Transverse colon (tissue), 4 donors: ENCODE results near the gene TGOLN2. TPM values are rescaled to one million over a fixed set of nuclear protein-coding genes. Genes with fewer than 3 reads are reported as not detected.

Experiments
- DNase-seq: peaks from one replicate; pipeline ENCODE4 v3.0.0-alpha.2; 2019
- H3K27ac ChIP-seq, 4 donors: fragments of 200-600 bp; sonication (generic); 2 replicates each; pipeline ENCODE4 v1.5.1; 2016 to 2018; ENCODE audit warnings: inconsistent platforms in 4 of 4
- H3K27me3 ChIP-seq: fragments of 200-600 bp; sonication (generic); 2 replicates; pipeline ENCODE4 v1.5.1; 2017; ENCODE audit warnings: inconsistent platforms
- H3K36me3 ChIP-seq, 4 donors: fragments of 200-600 bp; sonication (generic); 2 replicates each; pipeline ENCODE4 v1.5.1; 2017 to 2019; ENCODE audit warnings: inconsistent platforms in 4 of 4
- H3K4me1 ChIP-seq, 4 donors: fragments of 200-600 bp; sonication (generic); 2 replicates each; pipeline ENCODE4 v1.5.1; 2017 to 2020; ENCODE audit warnings: inconsistent platforms in 4 of 4
- H3K4me3 ChIP-seq, 4 donors: fragments of 200-600 bp; sonication (generic); 1 replicate in 1 of 4; 2 replicates in 3 of 4; pipeline versions ENCODE4 v1.5.1 to v1.6.1; 2017 to 2019; ENCODE audit warnings: inconsistent platforms in 4 of 4
- H3K9me3 ChIP-seq, 2 donors: fragments of 200-600 bp; sonication (generic); 2 replicates each; pipeline ENCODE4 v1.5.1; 2017 to 2019; ENCODE audit warnings: inconsistent platforms in 2 of 2
- CTCF ChIP-seq, 5 experiments: fragments of 200-600 bp in 3 of 5; fragments of 450-650 bp in 2 of 5; sonication (generic) in 3 of 5; IDR thresholded peaks; 1 replicate in 2 of 5; 2 replicates in 3 of 5; pipeline ENCODE4 v1.5.1; 2016 to 2017; ENCODE audit warnings: antibody characterized with exemption in 5 of 5, inconsistent platforms in 3 of 5, mild to moderate bottlenecking in 2 of 5, moderate library complexity in 1 of 5
- EP300 ChIP-seq: sonication (generic); formaldehyde crosslinking; IDR thresholded peaks from one replicate; pipeline ENCODE4 v1.6.1; 2017; ENCODE audit warnings: antibody characterized with exemption, low read depth
- POLR2A ChIP-seq: fragments of 450-650 bp; IDR thresholded peaks from one replicate; pipeline ENCODE4 v1.6.1; 2016; ENCODE audit warnings: antibody characterized with exemption, mild to moderate bottlenecking, moderate library complexity
- POLR2AphosphoS5 ChIP-seq, 3 donors: sonication (generic); formaldehyde crosslinking; IDR thresholded peaks; one replicate each; pipeline ENCODE4 v1.6.1; 2016; ENCODE audit warnings: antibody characterized with exemption in 3 of 3
- WGBS, 2 donors: methylation state at CpG; one replicate each; pipeline ENCODE4 v1.1.5; 2018; ENCODE audit warnings: low coverage in 1 of 2; 5-methylcytosine and 5-hydroxymethylcytosine counted together
- in situ Hi-C, 4 donors: fragments of 200-750 bp; cut with MboI; loops; one replicate each; pipeline versions ENCODE4 v1.15.0 to v1.15.1; 2017; ENCODE audit warnings: low sequenced_read_pairs in 3 of 4, low pct_ligation_motif_present in 1 of 4, low pct_unique_long_range_greater_than_20kb in 1 of 4
- intact Hi-C: fragments of 100-400 bp; cut with DNase I; formaldehyde crosslinking; loops from one replicate; pipeline ENCODE4 v1.15.1; 2023; ENCODE audit warnings: low total_unique reads
- total RNA-seq, 4 donors: library from RNA; depleted of rRNA; stranded (reverse); fragments of >200 nt; gene quantifications; one replicate each; pipeline ENCODE4 v1.1.0, GENCODE V29; 2016

TGOLN2 gene
- total RNA-seq, 4 donors from 2014 or later, result 113 to 234 (median 232) TPM

- H3K9me3 ChIP-seq, result no peaks in the 10 kb centered on the region
- no peaks in the 10 kb centered on the region for H3K36me3 ChIP-seq
- H3K27me3 ChIP-seq, result no peaks in the 10 kb centered on the region
- 71 to 87% methylated on average over 9 to 14 of the region's 14 CpGs for WGBS, 2 donors
- no peak overlapping the region for H3K4me3 ChIP-seq
- intact Hi-C loops, result no loop called here
- no peak for TF ChIP-seq CTCF (IDR thresholded peaks at IDR 0.05)
- H3K4me1 ChIP-seq, result peaks cover 0 to 36% (median 14%) of the 10 kb centered on the region in 4 donors
- peak overlapping the region; percentile 30 to 70 (median 57) for H3K27ac ChIP-seq
- DNase-seq, result no peak
- in situ Hi-C loops, result loop anchor here in 2 of 4 donors (25.0 kb wide), 2 partner anchors 139 to 339 kb away; partner anchors contain the start of gene TCF7L1 (in 1 of the 2)
Measured at GRCh38 chr2:85276571-85277118, 51.1 kb downstream of the TGOLN2 start.

- H3K9me3 ChIP-seq, result no peaks in the 10 kb centered on the region
Measured at GRCh38 chr2:85275984-85276540, 51.7 kb downstream of the TGOLN2 start.

GRCh38 chr2:85273738-85274731, 53.8 kb downstream of the TGOLN2 start:
- intact Hi-C loops, result no loop called here
- DNase-seq, result peak; percentile 26
- 58% methylated on average over 21 of the region's 21 CpGs; no CpG with 5 or more reads in 1 of the 2 donors for WGBS, 2 donors
- in situ Hi-C loops, result no loop called here
- TF ChIP-seq POLR2AphosphoS5 (IDR thresholded peaks at IDR 0.05) (peak in 2 of 3 donors; percentile 33 to 42), POLR2A (no peak)
- Histone ChIP-seq H3K27me3 (no peaks in the 10 kb centered on the region), H3K4me1 (peaks cover 4 to 56% (median 26%) of the 10 kb centered on the region in 4 donors), H3K36me3 (no peaks in the 10 kb centered on the region), H3K27ac (peak overlapping the region in 2 of 4 donors; percentile 15 to 70), H3K4me3 (no peak overlapping the region), H3K9me3 (no peaks in the 10 kb centered on the region)

More at GRCh38 chr2:85275984-85276540, 51.7 kb downstream of the TGOLN2 start:
- 76 to 82% methylated on average over 9 of the region's 9 CpGs for WGBS, 2 donors
- peaks cover 0 to 42% (median 17%) of the 10 kb centered on the region in 4 donors for H3K4me1 ChIP-seq
- TF ChIP-seq POLR2A, result no peak
- no peak for TF ChIP-seq POLR2AphosphoS5 (IDR thresholded peaks at IDR 0.05)
- no peak for TF ChIP-seq EP300
- TF ChIP-seq CTCF (IDR thresholded peaks at IDR 0.05), result no peak
- in situ Hi-C loops (loop anchor here in 2 of 4 donors (25.0 kb wide), 2 partner anchors 139 to 339 kb away; partner anchors contain the start of gene TCF7L1 (in 1 of the 2)), intact Hi-C loops (no loop called here)
- H3K27me3 ChIP-seq, result no peaks in the 10 kb centered on the region
- no peak for DNase-seq
- H3K36me3 ChIP-seq, result no peaks in the 10 kb centered on the region
- peak overlapping the region; percentile 30 to 70 (median 57) for H3K27ac ChIP-seq
- peak overlapping the region in 1 of 4 donors; percentile 15 for H3K4me3 ChIP-seq

- DNase-seq, result peak; percentile 23
- 65 to 77% methylated on average over 4 to 6 of the region's 6 CpGs for WGBS, 2 donors
- Histone ChIP-seq H3K27me3 (no peaks in the 10 kb centered on the region), H3K4me3 (no peak overlapping the region), H3K27ac (peak overlapping the region in 1 of 4 donors; percentile 51), H3K4me1 (peaks cover 4 to 43% (median 20%) of the 10 kb centered on the region in 4 donors), H3K9me3 (no peaks in the 10 kb centered on the region), H3K36me3 (no peaks in the 10 kb centered on the region)
- no peak for TF ChIP-seq EP300
- no peak for TF ChIP-seq POLR2A
- TF ChIP-seq CTCF (IDR thresholded peaks at IDR 0.05), result no peak
- TF ChIP-seq POLR2AphosphoS5 (IDR thresholded peaks at IDR 0.05), result no peak
- intact Hi-C loops, result no loop called here
- in situ Hi-C loops, result no loop called here
Measured at GRCh38 chr2:85272357-85272756, 55.4 kb downstream of the TGOLN2 start.
